ENCODE data around the gene SLC39A1. TPM values are rescaled to one million over a fixed set of nuclear protein-coding genes. Genes with fewer than 3 reads are reported as not detected.

The SLC39A1 gene
- total RNA-seq, 2 donors from 2014 or later: 56.7 to 95.4 TPM

GRCh38 chr1:153995202-153995601, 31.9 kb upstream of the SLC39A1 start:
- no peak for DNase-seq (ENCODE audit: low spot score)
- peaks cover 0 to 28% of the 10 kb centered on the region in 2 donors for H3K4me1 ChIP-seq
- H3K4me3 ChIP-seq: no peak overlapping the region
- H3K9me3 ChIP-seq: no peaks in the 10 kb centered on the region
- H3K27ac ChIP-seq: no peak overlapping the region
- H3K36me3 ChIP-seq: peaks cover 48% of the 10 kb centered on the region
- no peaks in the 10 kb centered on the region for H3K27me3 ChIP-seq
- no peak for TF ChIP-seq CTCF (IDR thresholded peaks at IDR 0.05)

DNA sequence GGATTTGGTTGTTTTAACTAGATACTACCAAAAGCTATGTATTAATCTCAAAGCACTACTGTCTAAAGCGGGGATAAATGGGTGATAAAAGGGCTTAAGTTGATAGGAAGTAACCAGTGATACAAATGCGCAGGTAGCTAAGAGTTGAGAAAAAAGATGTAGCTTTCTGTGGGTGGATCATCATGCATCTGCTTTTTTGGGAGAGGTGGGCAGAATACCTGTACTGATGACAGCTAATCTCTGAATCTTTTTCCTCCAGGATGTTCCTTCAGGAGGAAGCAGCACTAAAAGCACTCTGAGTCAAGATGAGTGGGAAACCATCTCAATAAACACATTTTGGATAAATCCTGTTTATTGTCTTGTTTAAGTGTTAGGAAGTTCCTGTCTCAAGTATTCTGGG, 28.5 kb upstream of the SLC39A1 start:
- DNase-seq (ENCODE audit: low spot score): no peak
- peaks cover 0 to 32% of the 10 kb centered on the region in 2 donors for H3K4me1 ChIP-seq
- no peaks in the 10 kb centered on the region for H3K9me3 ChIP-seq
- peak overlapping the region; percentile 21 to 86 for H3K4me3 ChIP-seq
- peaks cover 48% of the 10 kb centered on the region for H3K36me3 ChIP-seq
- H3K27me3 ChIP-seq: no peaks in the 10 kb centered on the region
- no peak for TF ChIP-seq CTCF (IDR thresholded peaks at IDR 0.05)
- H3K27ac ChIP-seq: peak overlapping the region; percentile 91 to 97

GRCh38 chr1:153991151-153991630, 27.9 kb upstream of the SLC39A1 start:
- TF ChIP-seq CTCF (IDR thresholded peaks at IDR 0.05): no peak
- no peaks in the 10 kb centered on the region for H3K9me3 ChIP-seq
- no peaks in the 10 kb centered on the region for H3K27me3 ChIP-seq
- peak overlapping the region; percentile 91 to 97 for H3K27ac ChIP-seq
- peaks cover 0 to 36% of the 10 kb centered on the region in 2 donors for H3K4me1 ChIP-seq
- peaks cover 48% of the 10 kb centered on the region for H3K36me3 ChIP-seq
- DNase-seq (ENCODE audit: low spot score): no peak
- peak overlapping the region; percentile 83 to 86 for H3K4me3 ChIP-seq

DNA sequence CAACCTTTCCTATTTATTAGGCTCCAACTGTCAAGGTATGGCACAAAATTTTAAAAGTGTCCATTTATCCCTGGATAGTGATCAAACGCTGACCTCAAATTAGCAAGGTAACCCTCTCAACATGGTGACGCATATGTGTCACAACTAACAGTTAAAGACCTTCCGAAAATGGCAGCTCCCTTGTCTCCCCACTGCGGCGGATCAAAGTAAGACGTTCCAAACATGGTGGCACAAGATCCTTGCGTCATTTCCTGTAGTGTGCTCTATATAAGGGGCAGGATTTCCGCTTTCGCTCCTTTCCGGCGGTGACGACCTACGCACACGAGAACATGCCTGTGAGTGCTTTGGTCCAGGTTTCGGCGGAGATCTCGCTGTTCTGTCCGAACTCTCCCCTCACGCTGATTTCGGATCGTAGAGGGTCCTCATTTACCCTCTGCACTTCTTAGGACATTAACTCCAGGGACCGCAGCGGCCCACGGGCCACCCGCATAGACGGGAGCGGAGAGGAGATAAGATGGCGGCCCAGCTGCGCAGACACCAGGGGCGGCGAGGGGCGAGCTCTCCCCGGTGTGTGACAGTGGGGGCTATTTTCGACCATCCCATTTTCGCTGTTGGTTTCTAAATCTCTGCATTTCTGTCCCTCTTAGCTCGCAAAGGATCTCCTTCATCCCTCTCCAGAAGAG, 27.3 kb upstream of the SLC39A1 start, which contains the start of gene RPS27:
Gene RPS27 (plus strand): TSS at position 295 of the 683 bp plus-strand sequence. CDS start 35 bp downstream, at position 330.
- Histone ChIP-seq H3K9me3 (no peaks in the 10 kb centered on the region), H3K27ac (peak within 1 kb of the TSS; percentile 91 to 97), H3K4me1 (peaks cover 0 to 39% of the 10 kb centered on the region in 2 donors), H3K4me3 (peak within 1 kb of the TSS; percentile 83 to 86), H3K36me3 (peaks cover 44% of the 10 kb centered on the region), H3K27me3 (no peaks in the 10 kb centered on the region)
- TF ChIP-seq CTCF (IDR thresholded peaks at IDR 0.05): no peak
- peak; percentile 96 for DNase-seq (ENCODE audit: low spot score)

GRCh38 chr1:153987621-153988020, 24.3 kb upstream of the SLC39A1 start:
- H3K36me3 ChIP-seq: peaks cover 15% of the 10 kb centered on the region
- no peak for TF ChIP-seq CTCF (IDR thresholded peaks at IDR 0.05)
- H3K9me3 ChIP-seq: no peaks in the 10 kb centered on the region
- no peaks in the 10 kb centered on the region for H3K27me3 ChIP-seq
- peaks cover 0 to 40% of the 10 kb centered on the region in 2 donors for H3K4me1 ChIP-seq
- no peak overlapping the region for H3K27ac ChIP-seq
- no peak overlapping the region for H3K4me3 ChIP-seq
- DNase-seq (ENCODE audit: low spot score): no peak
